Mesenchymal stem cell (in vitro differentiated cells and primary cell): ENCODE data around the gene GCAT.

Source experiments
- DNase-seq: peaks from one replicate; pipeline ENCODE4 v3.0.0-alpha.2; 2013
- H2AFZ ChIP-seq: one replicate; pipeline ENCODE4 v1.6.1; 2013; ENCODE audit warnings: low read depth, mild to moderate bottlenecking, control low read depth, inconsistent platforms, low read length, moderate library complexity
- H2AK5ac ChIP-seq: 2 replicates; pipeline ENCODE4 v1.6.1; 2013; ENCODE audit warnings: low read length, moderate library complexity, mild to moderate bottlenecking, inconsistent platforms; ENCODE audit not compliant: severe bottlenecking
- H2BK120ac ChIP-seq: one replicate; pipeline ENCODE4 v1.6.1; 2013; ENCODE audit warnings: low read depth, mild to moderate bottlenecking, inconsistent platforms, low read length, moderate library complexity
- H2BK12ac ChIP-seq, 2 experiments: one replicate each; pipeline ENCODE4 v1.6.1; 2013; ENCODE audit warnings: inconsistent platforms in 2 of 2, low read length in 2 of 2, mild to moderate bottlenecking in 2 of 2, moderate library complexity in 2 of 2, control low read depth in 1 of 2
- H2BK15ac ChIP-seq: one replicate; pipeline ENCODE4 v1.6.1; 2013; ENCODE audit warnings: mild to moderate bottlenecking, low read depth, inconsistent platforms; ENCODE audit not compliant: poor library complexity, severe bottlenecking
- H2BK5ac ChIP-seq: 2 replicates; pipeline ENCODE4 v1.6.1; 2013; ENCODE audit warnings: low read depth, mild to moderate bottlenecking, low read length, control low read depth, inconsistent platforms; ENCODE audit not compliant: poor library complexity, severe bottlenecking
- H3K14ac ChIP-seq, 2 experiments: one replicate each; pipeline ENCODE4 v1.6.1; 2013; ENCODE audit warnings: inconsistent platforms in 2 of 2, low read length in 2 of 2, control low read depth in 1 of 2, mild to moderate bottlenecking in 1 of 2, moderate library complexity in 1 of 2
- H3K18ac ChIP-seq, 2 experiments: one replicate each; pipeline ENCODE4 v1.6.1; 2013; ENCODE audit warnings: inconsistent platforms in 2 of 2, low read length in 2 of 2, control low read depth in 1 of 2, low read depth in 1 of 2, mild to moderate bottlenecking in 1 of 2
- H3K23ac ChIP-seq, 2 experiments: one replicate each; pipeline ENCODE4 v1.6.1; 2013; ENCODE audit warnings: inconsistent platforms in 2 of 2, low read length in 2 of 2, mild to moderate bottlenecking in 2 of 2, moderate library complexity in 2 of 2, control low read depth in 1 of 2
- H3K27ac ChIP-seq: 2 replicates; pipeline ENCODE4 v1.5.1; 2013; ENCODE audit warnings: mild to moderate bottlenecking, moderate library complexity, low read length, control low read depth, inconsistent platforms; ENCODE audit not compliant: poor library complexity, severe bottlenecking
- H3K27me3 ChIP-seq, 2 experiments: 2 replicates each; pipeline versions ENCODE4 v1.6.1 to v1.7.0; 2013; ENCODE audit warnings: low read length in 2 of 2, mild to moderate bottlenecking in 2 of 2, moderate library complexity in 2 of 2, control low read depth in 1 of 2, inconsistent platforms in 1 of 2; ENCODE audit not compliant: control insufficient read depth in 1 of 2, insufficient read depth in 1 of 2
- H3K36me3 ChIP-seq, 2 experiments: 2 replicates each; pipeline versions ENCODE4 v1.6.1 to v1.7.0; 2013; ENCODE audit warnings: low read length in 2 of 2, control low read depth in 1 of 2, inconsistent platforms in 1 of 2, low read depth in 1 of 2, mild to moderate bottlenecking in 1 of 2; ENCODE audit not compliant: insufficient read depth in 2 of 2, control insufficient read depth in 1 of 2
- H3K4ac ChIP-seq, 2 experiments: one replicate each; pipeline ENCODE4 v1.6.1; 2013; ENCODE audit warnings: inconsistent platforms in 2 of 2, low read length in 2 of 2, mild to moderate bottlenecking in 2 of 2, moderate library complexity in 2 of 2, control low read depth in 1 of 2, low read depth in 1 of 2
- H3K4me1 ChIP-seq: 2 replicates; pipeline ENCODE4 v1.6.1; 2013; ENCODE audit warnings: low read depth, low read length, control low read depth; ENCODE audit not compliant: control insufficient read depth, insufficient read depth
- H3K4me2 ChIP-seq: 2 replicates; pipeline ENCODE4 v1.6.1; 2013; ENCODE audit warnings: low read length, mild to moderate bottlenecking, inconsistent platforms; ENCODE audit not compliant: poor library complexity, severe bottlenecking
- H3K4me3 ChIP-seq, 2 experiments: 2 replicates each; pipeline versions ENCODE4 v1.5.1 to v1.7.0; 2013; ENCODE audit warnings: low read length in 2 of 2, mild to moderate bottlenecking in 2 of 2, control low read depth in 1 of 2, low read depth in 1 of 2; ENCODE audit not compliant: insufficient read depth in 1 of 2
- H3K79me1 ChIP-seq: replicated peaks from 2 replicates; pipeline ENCODE4 v1.6.1; 2013; ENCODE audit warnings: mild to moderate bottlenecking, control low read depth, low read length, inconsistent platforms; ENCODE audit not compliant: poor library complexity, severe bottlenecking
- H3K9ac ChIP-seq: 2 replicates; pipeline ENCODE4 v1.7.0; 2013; ENCODE audit warnings: mild to moderate bottlenecking, low read length, moderate library complexity
- H3K9me3 ChIP-seq: 2 replicates; pipeline ENCODE4 v1.7.0; 2013; ENCODE audit warnings: mild to moderate bottlenecking, low read length; ENCODE audit not compliant: control insufficient read depth
- H4K8ac ChIP-seq: one replicate; pipeline ENCODE4 v1.6.1; 2013; ENCODE audit warnings: inconsistent platforms, mild to moderate bottlenecking, low read length, moderate library complexity
- H4K91ac ChIP-seq: one replicate; pipeline ENCODE4 v1.6.1; 2013; ENCODE audit warnings: mild to moderate bottlenecking, low read length, inconsistent platforms
- WGBS: methylation state at CpG from one replicate; pipeline ENCODE4 v1.1.7; 2013; ENCODE audit warnings: mixed read lengths; 5-methylcytosine and 5-hydroxymethylcytosine counted together
- small RNA-seq: library from polyadenylated mRNA; stranded (forward); fragments of <200 nt; extraction: miRNeasy Mini kit (QIAGEN cat#:217004); gene quantifications from one replicate; pipeline ENCODE3, GENCODE V24; 2013; ENCODE audit warnings: low read depth

The GCAT gene

DNA sequence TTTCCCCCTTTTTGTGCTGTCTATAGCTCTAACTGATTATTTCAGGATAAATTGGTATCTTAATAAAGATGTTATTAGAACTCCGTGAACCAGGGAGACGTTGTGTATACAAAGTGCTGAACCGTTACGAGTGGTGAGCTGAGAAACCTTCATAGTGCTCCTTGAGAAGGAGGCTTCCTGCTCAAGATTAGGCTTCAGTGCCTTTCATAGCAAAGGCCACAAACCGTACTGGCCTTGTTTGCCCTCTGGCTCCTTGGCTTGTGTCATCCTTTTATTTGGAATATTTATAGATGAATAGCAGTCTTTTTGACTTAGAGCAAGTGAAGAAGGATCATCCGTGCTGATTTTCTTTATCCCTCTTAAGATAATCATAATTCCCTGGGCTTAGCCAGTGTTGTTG lies 57.8 kb downstream of the GCAT start:
- Histone ChIP-seq H3K14ac (no peak overlapping the region), H2AFZ (no peak overlapping the region), H3K4me2 (no peak overlapping the region), H3K18ac (no peak overlapping the region), H4K8ac (no peak overlapping the region), H3K36me3 (peaks cover 60 to 85% of the 10 kb centered on the region in 2 experiments), H2BK5ac (no peak overlapping the region), H3K27me3 (no peaks in the 10 kb centered on the region), H2BK15ac (no peak overlapping the region), H3K4ac (no peak overlapping the region), H3K9ac (no peak overlapping the region), H2AK5ac (no peak overlapping the region), H3K79me1 (peaks cover 25% of the 10 kb centered on the region), H2BK12ac (no peak overlapping the region), H3K27ac (no peak overlapping the region), H2BK120ac (no peak overlapping the region), H3K4me1 (peaks cover 6% of the 10 kb centered on the region), H3K4me3 (no peak overlapping the region), H4K91ac (no peak overlapping the region), H3K23ac (no peak overlapping the region), H3K9me3 (no peaks in the 10 kb centered on the region)
- no peak for DNase-seq
- WGBS = 92% methylated on average over 6 of the region's 6 CpGs

Small RNAs within 50 kb of the gene (small RNA-seq; reads per million reads assigned to genes)
- gene MIR659 = 9.8 reads per million, percentile 78 among the genes with 10 or more reads in this experiment
